ENCODE data around the gene TNIK. TPM values are rescaled to one million over a fixed set of nuclear protein-coding genes. Genes with fewer than 3 reads are reported as not detected.

Gene TNIK
- total and polyA plus RNA-seq, 2 of the 13 experiments (the other 11 are each of a cell fraction or from before 2014, with no cell fraction given), result 0.15 to 0.22 TPM

GRCh38 chr3:171277456-171278298, 182.5 kb downstream of the TNIK start:
- intact Hi-C loops (cut with micrococcal nuclease; ENCODE audit: unreplicated experiment), result no loop called here
- WGBS (ENCODE audit: low lambda C conversion rate), result 64% methylated on average over 5 of the region's 5 CpGs
- H2AFZ ChIP-seq (ENCODE audit: low read length), result no peak overlapping the region
- in situ Hi-C loops (cut with HindIII; ENCODE audit: extremely low pct_ligation_motif_present, low pct_unique_long_range_greater_than_20kb), result no loop called here
- no peaks in the 10 kb centered on the region for H4K20me1 ChIP-seq (ENCODE audit: insufficient read depth, low read length)
- H3K9ac ChIP-seq (ENCODE audit: insufficient read depth, low read depth, low read length), result no peak overlapping the region
- no peaks in the 10 kb centered on the region for H3K4me1 ChIP-seq (ENCODE audit: insufficient read depth, low read length)
- DNase-seq (ENCODE audit: low spot score) (no peak), ATAC-seq (no peak), FAIRE-seq (no peak)
- no peak overlapping the region for H3K27ac ChIP-seq (ENCODE audit: extremely low read length, insufficient read depth, low read length)
- BruUV-seq (replicated peaks), result no TSS peak
- POLR2A ChIA-PET, result no interaction called here
- H3K4me2 ChIP-seq (ENCODE audit: low read depth, low read length), result no peak overlapping the region
- CTCF ChIA-PET (ENCODE audit: low intra/inter-chr PET ratio, low total read pairs), result no interaction called here
- no peaks in the 10 kb centered on the region for H3K79me2 ChIP-seq (ENCODE audit: insufficient read depth, low read length)
- no peaks in the 10 kb centered on the region for H3K9me3 ChIP-seq (ENCODE audit: low read length)
- TF ChIP-seq PRDM4 (CRISPR knock-in tag; IDR thresholded peaks at IDR 0.05; ENCODE audit: borderline replicate concordance), result no peak
- no peak for TF ChIP-seq ZNF704 (CRISPR knock-in tag; IDR thresholded peaks at IDR 0.05; ENCODE audit: borderline replicate concordance)
- TF ChIP-seq ZNF382 (CRISPR knock-in tag; IDR thresholded peaks at IDR 0.05; ENCODE audit: borderline replicate concordance), result no peak
- H3K4me3 ChIP-seq (replicated peaks in 1 of 3; ENCODE audit: insufficient read depth in 1 of 3, low read depth in 2 of 3, low read length in 3 of 3), result no peak overlapping the region
- H3K36me3 ChIP-seq (replicated peaks in 1 of 2; ENCODE audit: control insufficient read depth in 1 of 2, insufficient read depth in 2 of 2, low read length in 2 of 2), result no peaks in the 10 kb centered on the region
- no peaks in the 10 kb centered on the region; a peak in 1 of 5 replicates for H3K27me3 ChIP-seq (ENCODE audit: control insufficient read depth in 1 of 2, insufficient read depth in 2 of 2, low read length in 2 of 2)

All from HepG2 (cell line).